Osteoblast (primary cell): ENCODE data around the gene COA3. TPM values are rescaled to one million over a fixed set of nuclear protein-coding genes. Genes with fewer than 3 reads are reported as not detected.

Source experiments
- DNase-seq: peaks from one replicate; pipeline ENCODE4 v3.0.0; 2011; ENCODE audit warnings: low spot score, mixed read lengths; ENCODE audit not compliant: insufficient read length; ENCODE audit errors: missing footprints
- H2AFZ ChIP-seq: 2 replicates; pipeline ENCODE4 v1.6.0; 2011; ENCODE audit warnings: mild to moderate bottlenecking, low read length
- H3K27ac ChIP-seq: 2 replicates; pipeline ENCODE4 v1.5.1; 2011; ENCODE audit warnings: mild to moderate bottlenecking, low read depth, low read length, moderate library complexity
- H3K27me3 ChIP-seq: 2 replicates; pipeline ENCODE4 v1.6.0; 2012; ENCODE audit warnings: mild to moderate bottlenecking, control low read depth, inconsistent platforms, low read length, moderate library complexity; ENCODE audit not compliant: insufficient read depth
- H3K36me3 ChIP-seq: 2 replicates; pipeline ENCODE4 v1.5.1; 2011; ENCODE audit warnings: mild to moderate bottlenecking, low read length, control low read depth, moderate library complexity; ENCODE audit not compliant: insufficient read depth
- H3K4me1 ChIP-seq: 2 replicates; pipeline ENCODE4 v1.5.1; 2011; ENCODE audit warnings: mild to moderate bottlenecking, low read length, control low read depth, moderate library complexity; ENCODE audit not compliant: insufficient read depth
- H3K4me2 ChIP-seq: 2 replicates; pipeline ENCODE4 v1.6.0; 2011; ENCODE audit warnings: mild to moderate bottlenecking, low read length; ENCODE audit not compliant: insufficient read depth
- H3K4me3 ChIP-seq: fragments of 200-600 bp; sonication (generic); 3 replicates; pipeline ENCODE4 v1.5.1; 2012; ENCODE audit warnings: mild to moderate bottlenecking, low read length, inconsistent platforms; ENCODE audit not compliant: insufficient read depth
- H3K79me2 ChIP-seq: 2 replicates; pipeline ENCODE4 v1.6.0; 2012; ENCODE audit warnings: mild to moderate bottlenecking, low read length, control low read depth, inconsistent platforms; ENCODE audit not compliant: insufficient read depth
- H3K9me3 ChIP-seq: 2 replicates; pipeline ENCODE4 v1.5.1; 2011; ENCODE audit warnings: low read depth, low read length, control low read depth
- H4K20me1 ChIP-seq: 2 replicates; pipeline ENCODE4 v1.6.0; 2012; ENCODE audit warnings: mild to moderate bottlenecking, low read length, control low read depth; ENCODE audit not compliant: insufficient read depth
- CTCF ChIP-seq: IDR thresholded peaks from 2 replicates; pipeline ENCODE4 v1.5.1; 2011; ENCODE audit warnings: mild to moderate bottlenecking, low read depth, low read length, moderate library complexity; ENCODE audit errors: extremely low read depth
- total RNA-seq: library from RNA; depleted of rRNA; stranded (reverse); fragments of >200 nt; gene quantifications from 2 replicates; pipeline ENCODE4 v1.2.3, GENCODE V29; 2012

COA3 gene
- 44.2 and 47.4 TPM in 2 replicates for total RNA-seq

- peak; percentile 97 for DNase-seq
- H2AFZ ChIP-seq, result peak within 1 kb of the TSS; percentile 97
- no peak for TF ChIP-seq CTCF
- peak within 1 kb of the TSS; percentile 88 for H3K4me2 ChIP-seq
- no peaks in the 10 kb centered on the region for H3K9me3 ChIP-seq
- H3K36me3 ChIP-seq, result peaks cover 5% of the 10 kb centered on the region
- no peaks in the 10 kb centered on the region for H4K20me1 ChIP-seq
- H3K4me3 ChIP-seq, result peak within 1 kb of the TSS; percentile 92
- peaks cover 18% of the 10 kb centered on the region for H3K79me2 ChIP-seq
- H3K27me3 ChIP-seq, result no peaks in the 10 kb centered on the region
- H3K4me1 ChIP-seq, result peaks cover 16% of the 10 kb centered on the region
- H3K27ac ChIP-seq, result peak within 1 kb of the TSS; percentile 77
These were observed at the start of gene COA3, which contains the start of gene CNTD1 for GRCh38 chr17:42798383-42799380. COA3 (minus strand) TSS chr17:42798704; CDS start chr17:42798681, 23 bp downstream. CNTD1 (plus strand) TSS chr17:42798861; CDS start chr17:42799068, 207 bp downstream.

- no peaks in the 10 kb centered on the region for H3K9me3 ChIP-seq
These were observed 49.6 kb upstream of the COA3 start for GRCh38 chr17:42848093-42848492.

GRCh38 chr17:42846594-42847280 lies 48.2 kb upstream of the COA3 start:
- no peaks in the 10 kb centered on the region for H3K79me2 ChIP-seq
- peaks cover 21% of the 10 kb centered on the region for H3K27me3 ChIP-seq
- no peak overlapping the region for H3K4me3 ChIP-seq
- H3K9me3 ChIP-seq, result no peaks in the 10 kb centered on the region
- H3K4me2 ChIP-seq, result peak overlapping the region; percentile 52
- peaks cover 16% of the 10 kb centered on the region for H3K4me1 ChIP-seq
- no peak overlapping the region for H2AFZ ChIP-seq
- H4K20me1 ChIP-seq, result peaks cover 29% of the 10 kb centered on the region
- peak overlapping the region; percentile 25 for H3K27ac ChIP-seq
- DNase-seq, result peak; percentile 91
- no peak for TF ChIP-seq CTCF
- peaks cover 28% of the 10 kb centered on the region for H3K36me3 ChIP-seq

More at GRCh38 chr17:42848093-42848492, 49.6 kb upstream of the COA3 start:
- H3K79me2 ChIP-seq, result no peaks in the 10 kb centered on the region
- DNase-seq, result peak; percentile 83
- H2AFZ ChIP-seq, result no peak overlapping the region
- peaks cover 24% of the 10 kb centered on the region for H4K20me1 ChIP-seq
- peaks cover 16% of the 10 kb centered on the region for H3K36me3 ChIP-seq
- peaks cover 21% of the 10 kb centered on the region for H3K27me3 ChIP-seq
- H3K27ac ChIP-seq, result no peak overlapping the region
- no peak overlapping the region for H3K4me3 ChIP-seq
- TF ChIP-seq CTCF, result no peak
- peaks cover 16% of the 10 kb centered on the region for H3K4me1 ChIP-seq
- H3K4me2 ChIP-seq, result no peak overlapping the region
